Karpas-422 (cell line): ENCODE data around the gene ALOX15. TPM values are rescaled to one million over a fixed set of nuclear protein-coding genes. Genes with fewer than 3 reads are reported as not detected.
"Not testable (repeated sequence)": the region's sequence is repeated elsewhere in the genome, so short reads cannot be mapped to it uniquely, and the experiment has no call there.

ENCODE experiments used
- DNase-seq: peaks from one replicate; pipeline ENCODE4 v3.0.0-alpha.2; 2015
- H2AFZ ChIP-seq: fragments of 200-600 bp; sonication (generic); 2 replicates; pipeline ENCODE4 v1.6.1; 2014; ENCODE audit warnings: antibody characterized with exemption, low read length, mixed read lengths
- H3K27ac ChIP-seq: fragments of 200-600 bp; sonication (generic); 2 replicates; pipeline ENCODE4 v1.5.1; 2014; ENCODE audit warnings: mild to moderate bottlenecking, low read length, moderate library complexity
- H3K27me3 ChIP-seq: fragments of 200-600 bp; sonication (generic); 2 replicates; pipeline ENCODE4 v1.6.1; 2014; ENCODE audit warnings: low read length, mixed read lengths
- H3K36me3 ChIP-seq: fragments of 200-600 bp; sonication (generic); 2 replicates; pipeline ENCODE4 v1.6.1; 2014; ENCODE audit warnings: low read length, mixed read lengths; ENCODE audit not compliant: insufficient read depth
- H3K4me1 ChIP-seq: fragments of 200-600 bp; sonication (generic); 2 replicates; pipeline ENCODE4 v1.6.1; 2014; ENCODE audit warnings: mild to moderate bottlenecking, low read length, mixed read lengths
- H3K4me2 ChIP-seq: fragments of 200-600 bp; sonication (generic); 2 replicates; pipeline ENCODE4 v1.6.1; 2014; ENCODE audit warnings: low read length, low read depth, mild to moderate bottlenecking; ENCODE audit not compliant: poor library complexity, severe bottlenecking
- H3K4me3 ChIP-seq: fragments of 200-600 bp; sonication (generic); 2 replicates; pipeline ENCODE4 v1.5.1; 2014; ENCODE audit warnings: mild to moderate bottlenecking, antibody characterized with exemption, low read length, mixed read lengths
- H3K79me2 ChIP-seq: fragments of 200-600 bp; sonication (generic); 2 replicates; pipeline ENCODE4 v1.6.1; 2014; ENCODE audit warnings: mild to moderate bottlenecking, low read length, mixed read lengths
- H3K9ac ChIP-seq: fragments of 200-600 bp; sonication (generic); 2 replicates; pipeline ENCODE4 v1.6.0; 2014; ENCODE audit warnings: low read length
- H3K9me2 ChIP-seq: fragments of 200-600 bp; sonication (generic), shearing (Covaris generic); replicated peaks from 2 replicates; pipeline ENCODE4 v1.6.0; 2014; ENCODE audit warnings: mild to moderate bottlenecking, low read length, moderate library complexity; ENCODE audit not compliant: insufficient read depth
- H3K9me3 ChIP-seq: fragments of 300-700, 200-600 bp; sonication (generic); 2 replicates; pipeline ENCODE4 v1.6.1; 2014; ENCODE audit warnings: low read length, mixed read lengths
- H4K20me1 ChIP-seq: fragments of 200-600 bp; sonication (generic); 2 replicates; pipeline ENCODE4 v1.6.1; 2014; ENCODE audit warnings: mild to moderate bottlenecking, antibody characterized with exemption, low read length, low read depth; ENCODE audit not compliant: insufficient read depth
- total RNA-seq: library from RNA; depleted of rRNA; stranded (reverse); fragments of >200 nt; shearing (Covaris generic); gene quantifications from 2 replicates; pipeline ENCODE4 v1.2.3, GENCODE V29; 2014; ENCODE audit warnings: low replicate concordance; rRNA removed

ALOX15 gene
- 0.72 and 1.5 TPM in 2 replicates for total RNA-seq

- H3K4me1 ChIP-seq, result peaks cover 22% of the 10 kb centered on the region
- no peaks in the 10 kb centered on the region for H3K9me3 ChIP-seq
- no peaks in the 10 kb centered on the region for H3K27me3 ChIP-seq
- H4K20me1 ChIP-seq, result no peaks in the 10 kb centered on the region
- no peak within 1 kb of the TSS for H3K4me3 ChIP-seq
- H2AFZ ChIP-seq, result no peak within 1 kb of the TSS
- H3K27ac ChIP-seq, result no peak within 1 kb of the TSS
- H3K79me2 ChIP-seq, result no peaks in the 10 kb centered on the region
- no peak for DNase-seq
- H3K36me3 ChIP-seq, result no peaks in the 10 kb centered on the region
- H3K9me2 ChIP-seq, result no peaks in the 10 kb centered on the region
- no peak within 1 kb of the TSS for H3K9ac ChIP-seq
- H3K4me2 ChIP-seq, result no peak within 1 kb of the TSS
Observed at GRCh38 chr17:4641297-4642195, at the start of gene ALOX15. Gene ALOX15 (minus strand): TSS chr17:4641678. CDS start chr17:4641651, 27 bp downstream.

DNA sequence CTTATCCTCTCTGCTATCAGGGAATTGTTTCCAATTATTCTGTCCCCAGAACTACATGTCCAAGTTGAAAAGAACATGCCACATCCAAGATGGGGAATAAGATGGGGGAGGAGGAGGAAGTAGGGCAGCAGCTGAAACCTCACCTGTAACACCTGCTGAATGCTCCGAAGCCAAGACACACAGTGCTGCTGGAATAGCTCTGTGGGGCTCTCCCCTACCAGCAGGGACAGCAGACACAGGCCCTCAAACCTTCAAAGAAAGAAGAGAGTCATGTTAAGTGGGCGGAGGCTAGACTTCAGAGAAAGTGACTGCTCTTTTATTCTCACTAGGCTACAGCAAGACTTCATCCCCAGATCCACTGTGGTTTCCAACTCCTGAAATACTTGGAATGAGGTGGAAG lies 49.3 kb upstream of the ALOX15 start:
- no peak overlapping the region for H3K4me3 ChIP-seq
- H3K79me2 ChIP-seq, result peaks cover 85% of the 10 kb centered on the region
- peaks cover 36% of the 10 kb centered on the region for H3K36me3 ChIP-seq
- no peaks in the 10 kb centered on the region for H3K4me1 ChIP-seq
- no peaks in the 10 kb centered on the region for H3K27me3 ChIP-seq
- 0 out of 2 replicates have a peak, but pooled peaks cover 8% of the 10 kb centered on the region for H4K20me1 ChIP-seq
- H3K9me2 ChIP-seq, result no peaks in the 10 kb centered on the region
- no peak overlapping the region for H3K4me2 ChIP-seq
- no peak for DNase-seq
- H2AFZ ChIP-seq, result no peak overlapping the region
- H3K27ac ChIP-seq, result no peak overlapping the region
- no peak overlapping the region for H3K9ac ChIP-seq
- no peaks in the 10 kb centered on the region for H3K9me3 ChIP-seq

GRCh38 chr17:4689872-4690271 lies 48.4 kb upstream of the ALOX15 start:
- H3K4me2 ChIP-seq, H3K9me3 ChIP-seq, H3K4me3 ChIP-seq, DNase-seq, H3K27me3 ChIP-seq, H3K9me2 ChIP-seq, H2AFZ ChIP-seq, H3K4me1 ChIP-seq, H3K9ac ChIP-seq, H3K27ac ChIP-seq, H4K20me1 ChIP-seq: not testable (repeated sequence)
- peaks cover 83% of the 10 kb centered on the region for H3K79me2 ChIP-seq
- peaks cover 36% of the 10 kb centered on the region for H3K36me3 ChIP-seq

GRCh38 chr17:4683739-4684138 lies 42.3 kb upstream of the ALOX15 start:
- not testable (repeated sequence) for H3K9ac ChIP-seq, H3K4me3 ChIP-seq, H3K27me3 ChIP-seq, H3K9me3 ChIP-seq, H3K4me1 ChIP-seq, H3K27ac ChIP-seq, H2AFZ ChIP-seq, H4K20me1 ChIP-seq, H3K9me2 ChIP-seq, H3K4me2 ChIP-seq, DNase-seq
- H3K36me3 ChIP-seq, result peaks cover 46% of the 10 kb centered on the region
- peaks cover 42% of the 10 kb centered on the region for H3K79me2 ChIP-seq

GRCh38 chr17:4679658-4680057 lies 38.2 kb upstream of the ALOX15 start:
- Histone ChIP-seq H3K4me2 (no peak overlapping the region), H3K9ac (no peak overlapping the region)

GRCh38 chr17:4678448-4679026 lies 37.1 kb upstream of the ALOX15 start:
- no peak for DNase-seq

More at GRCh38 chr17:4679658-4680057, 38.2 kb upstream of the ALOX15 start:
- Histone ChIP-seq H3K79me2 (peaks cover 10% of the 10 kb centered on the region), H3K27me3 (no peaks in the 10 kb centered on the region), H3K36me3 (peaks cover 44% of the 10 kb centered on the region), H3K9me2 (no peaks in the 10 kb centered on the region), H3K9me3 (no peaks in the 10 kb centered on the region), H3K27ac (no peak overlapping the region), H3K4me1 (no peaks in the 10 kb centered on the region), H4K20me1 (peaks cover 4% of the 10 kb centered on the region; the same call in 1 of the 2 replicates), H3K4me3 (no peak overlapping the region), H2AFZ (no peak overlapping the region)
- DNase-seq, result peak; percentile 38

GRCh38 chr17:4676791-4677190 lies 35.3 kb upstream of the ALOX15 start:
- H3K9me2 ChIP-seq, result no peaks in the 10 kb centered on the region
- H3K79me2 ChIP-seq, result peaks cover 3% of the 10 kb centered on the region; the same call in 1 of the 2 replicates
- H3K4me1 ChIP-seq, result no peaks in the 10 kb centered on the region
- peak; percentile 15 for DNase-seq
- H2AFZ ChIP-seq, result no peak overlapping the region
- no peak overlapping the region for H3K9ac ChIP-seq
- no peak overlapping the region for H3K4me3 ChIP-seq
- H3K4me2 ChIP-seq, result no peak overlapping the region
- H3K9me3 ChIP-seq, result no peaks in the 10 kb centered on the region
- H3K36me3 ChIP-seq, result peaks cover 37% of the 10 kb centered on the region
- no peaks in the 10 kb centered on the region for H3K27me3 ChIP-seq
- H3K27ac ChIP-seq, result no peak overlapping the region
- H4K20me1 ChIP-seq, result no peaks in the 10 kb centered on the region

More at GRCh38 chr17:4678448-4679026, 37.1 kb upstream of the ALOX15 start:
- H3K4me3 ChIP-seq, result no peak overlapping the region
- H3K79me2 ChIP-seq, result peaks cover 7% of the 10 kb centered on the region; the same call in 1 of the 2 replicates
- no peak overlapping the region for H3K9ac ChIP-seq
- no peak overlapping the region for H3K4me2 ChIP-seq
- H3K4me1 ChIP-seq, result no peaks in the 10 kb centered on the region
- no peak overlapping the region for H2AFZ ChIP-seq
- no peaks in the 10 kb centered on the region for H3K9me3 ChIP-seq
- peaks cover 45% of the 10 kb centered on the region for H3K36me3 ChIP-seq
- no peaks in the 10 kb centered on the region; the same call in 1 of the 2 replicates for H4K20me1 ChIP-seq
- H3K9me2 ChIP-seq, result no peaks in the 10 kb centered on the region
- no peaks in the 10 kb centered on the region for H3K27me3 ChIP-seq
- no peak overlapping the region for H3K27ac ChIP-seq

GRCh38 chr17:4675791-4676190 lies 34.3 kb upstream of the ALOX15 start:
- no peak overlapping the region for H2AFZ ChIP-seq
- H3K27ac ChIP-seq, result no peak overlapping the region
- H3K36me3 ChIP-seq, result peaks cover 38% of the 10 kb centered on the region

More at GRCh38 chr17:4675791-4676190, 34.3 kb upstream of the ALOX15 start:
- Histone ChIP-seq H3K9me3 (no peaks in the 10 kb centered on the region), H3K9ac (no peak overlapping the region), H3K4me1 (no peaks in the 10 kb centered on the region), H4K20me1 (0 out of 2 replicates have a peak, but pooled peaks cover 3% of the 10 kb centered on the region), H3K9me2 (no peaks in the 10 kb centered on the region), H3K4me2 (no peak overlapping the region), H3K27me3 (no peaks in the 10 kb centered on the region), H3K4me3 (no peak overlapping the region), H3K79me2 (peaks cover 3% of the 10 kb centered on the region; the same call in 1 of the 2 replicates)
- DNase-seq, result peak; percentile 20
